Forelimb muscle (tissue), 1 donor: ENCODE results near the gene MSRB3. TPM values are rescaled to one million over a fixed set of nuclear protein-coding genes. Genes with fewer than 3 reads are reported as not detected.
"Not testable (repeated sequence)": the region's sequence is repeated elsewhere in the genome, so short reads cannot be mapped to it uniquely, and the experiment has no call there.

Experiments used
- DNase-seq: peaks from one replicate; pipeline ENCODE4 v3.0.0-alpha.2; 2013; ENCODE audit warnings: low read depth
- polyA plus RNA-seq: library from polyadenylated mRNA; unstranded; fragments of 120-200 nt; gene quantifications from one replicate; pipeline ENCODE4 v1.2.1, GENCODE V29; 2013; ENCODE audit not compliant: insufficient read length

The MSRB3 gene
- polyA plus RNA-seq, 1 donor, result 48.6 TPM

GRCh38 chr12:65454115-65454787 is 175.8 kb downstream of the MSRB3 start:
- DNase-seq, result no peak

GRCh38 chr12:65457341-65457740 is 178.9 kb downstream of the MSRB3 start:
- DNase-seq, result not testable (repeated sequence)

GRCh38 chr12:65458718-65459117 is 180.2 kb downstream of the MSRB3 start:
- no peak for DNase-seq

GRCh38 chr12:65459545-65459944 is 181.1 kb downstream of the MSRB3 start:
- DNase-seq, result no peak

GRCh38 chr12:65460063-65460462 is 181.6 kb downstream of the MSRB3 start:
- DNase-seq, result no peak

- no peak for DNase-seq
Measured at GRCh38 chr12:65461017-65461416, 182.5 kb downstream of the MSRB3 start.

GRCh38 chr12:65462484-65462883 is 184.0 kb downstream of the MSRB3 start:
- no peak for DNase-seq

GRCh38 chr12:65463082-65463481 is 184.6 kb downstream of the MSRB3 start:
- no peak for DNase-seq

- no peak for DNase-seq
Measured at GRCh38 chr12:65463611-65464010, 185.1 kb downstream of the MSRB3 start.

- DNase-seq, result peak; percentile 31
Measured at GRCh38 chr12:65464930-65465329, 186.4 kb downstream of the MSRB3 start.

GRCh38 chr12:65465766-65466547 is 187.5 kb downstream of the MSRB3 start:
- no peak for DNase-seq

GRCh38 chr12:65466911-65467310 is 188.4 kb downstream of the MSRB3 start:
- DNase-seq, result no peak

GRCh38 chr12:65470256-65470655 is 191.8 kb downstream of the MSRB3 start:
- DNase-seq, result no peak

GRCh38 chr12:65472079-65472478 is 193.6 kb downstream of the MSRB3 start:
- no peak for DNase-seq

- no peak for DNase-seq
Measured at GRCh38 chr12:65474831-65475230, 196.3 kb downstream of the MSRB3 start.

GRCh38 chr12:65477721-65478120 is 199.2 kb downstream of the MSRB3 start:
- no peak for DNase-seq

GRCh38 chr12:65483891-65484516 is 205.5 kb downstream of the MSRB3 start:
- DNase-seq, result not testable (repeated sequence)

GRCh38 chr12:65488197-65488596 is 209.7 kb downstream of the MSRB3 start:
- DNase-seq, result no peak

GRCh38 chr12:65490250-65490649 is 211.8 kb downstream of the MSRB3 start:
- DNase-seq, result no peak

GRCh38 chr12:65492998-65493912 is 214.8 kb downstream of the MSRB3 start:
- DNase-seq, result no peak

- DNase-seq, result no peak
Measured at GRCh38 chr12:65493913-65494245, 215.4 kb downstream of the MSRB3 start.

- DNase-seq, result no peak
Measured at GRCh38 chr12:65494537-65494936, 216.1 kb downstream of the MSRB3 start.
